IMR-90 (cell line): ENCODE data around the gene NADSYN1.

ENCODE experiments used
- MXI1 ChIP-seq: IDR thresholded peaks from 2 replicates; pipeline ENCODE4 v1.6.1; 2012; ENCODE audit warnings: low read depth, mild to moderate bottlenecking, low read length, moderate library complexity, borderline replicate concordance
- POLR2A ChIP-seq: IDR thresholded peaks from 2 replicates; pipeline ENCODE4 v1.6.1; 2012; ENCODE audit warnings: mild to moderate bottlenecking, low read depth, low read length

- TF ChIP-seq MXI1 (no peak), POLR2A (no peak)
Observed at GRCh38 chr11:71437399-71437798, 15.6 kb upstream of the NADSYN1 start.
